GM23338 (cell line): ENCODE results near the gene OR2S2. TPM values are rescaled to one million over a fixed set of nuclear protein-coding genes. Genes with fewer than 3 reads are reported as not detected.

Source experiments
- ATAC-seq: fragments of 200-7000 bp; cut with Tn5 transposase; 3 replicates; pipeline ENCODE4 v1.9.1; 2020
- DNase-seq: peaks from one replicate; pipeline ENCODE4 v3.0.0-alpha.2; 2015; ENCODE audit warnings: low spot score
- H2AFZ ChIP-seq: fragments of 200-600 bp; sonication (generic); 2 replicates; pipeline ENCODE4 v1.8.0; 2016; ENCODE audit warnings: antibody characterized with exemption, mild to moderate bottlenecking, moderate library complexity
- H3F3A ChIP-seq: fragments of 200-600 bp; sonication (generic); replicated peaks from 2 replicates; pipeline ENCODE4 v1.8.0; 2017; ENCODE audit warnings: antibody characterized with exemption, mixed run types, low read depth
- H3K27ac ChIP-seq: fragments of 200-600 bp; sonication (generic); 2 replicates; pipeline ENCODE4 v1.6.1; 2016; ENCODE audit warnings: low read depth
- H3K27me3 ChIP-seq: fragments of 200-600 bp; sonication (generic); 2 replicates; pipeline ENCODE4 v1.8.0; 2016; ENCODE audit warnings: mild to moderate bottlenecking, mixed run types, moderate library complexity; ENCODE audit not compliant: insufficient read depth
- H3K36me3 ChIP-seq: fragments of 200-600 bp; sonication (generic); 2 replicates; pipeline ENCODE4 v1.8.0; 2016; ENCODE audit warnings: mild to moderate bottlenecking; ENCODE audit not compliant: insufficient read depth
- H3K4me1 ChIP-seq: fragments of 200-600 bp; sonication (generic); 2 replicates; pipeline ENCODE4 v1.8.0; 2016; ENCODE audit warnings: mild to moderate bottlenecking, moderate library complexity; ENCODE audit not compliant: insufficient read depth
- H3K4me2 ChIP-seq: fragments of 200-600 bp; sonication (generic); 2 replicates; pipeline ENCODE4 v1.7.1; 2017; ENCODE audit warnings: mixed run types
- H3K4me3 ChIP-seq: fragments of 200-600 bp; sonication (generic); 2 replicates; pipeline ENCODE4 v1.6.1; 2016; ENCODE audit warnings: mixed run types
- H3K79me2 ChIP-seq: fragments of 200-600 bp; sonication (generic); replicated peaks from 2 replicates; pipeline ENCODE4 v1.8.0; 2017; ENCODE audit warnings: mild to moderate bottlenecking; ENCODE audit not compliant: insufficient read depth
- H3K9me2 ChIP-seq: fragments of 200-600 bp; sonication (generic); 2 replicates; pipeline ENCODE4 v1.8.0; 2017; ENCODE audit not compliant: insufficient read depth
- H4K20me1 ChIP-seq: fragments of 200-600 bp; sonication (generic); replicated peaks from 2 replicates; pipeline ENCODE4 v1.8.0; 2017; ENCODE audit warnings: mild to moderate bottlenecking; ENCODE audit not compliant: insufficient read depth
- H3K27ac Mint-ChIP-seq: 2 replicates; pipeline ENCODE4 v1.8.0; 2020; ENCODE audit warnings: inconsistent platforms, mild to moderate bottlenecking, moderate library complexity, mixed read lengths
- H3K27me3 Mint-ChIP-seq: 3 replicates; pipeline ENCODE4 v1.8.0; 2022; ENCODE audit warnings: low read depth, mild to moderate bottlenecking, moderate library complexity, mixed read lengths, inconsistent platforms; ENCODE audit not compliant: insufficient read depth, poor library complexity
- H3K36me3 Mint-ChIP-seq: 3 replicates; pipeline ENCODE4 v1.8.0; 2021; ENCODE audit warnings: low read depth, mild to moderate bottlenecking, inconsistent platforms, moderate library complexity, mixed read lengths
- H3K4me1 Mint-ChIP-seq: 3 replicates; pipeline ENCODE4 v1.8.0; 2020; ENCODE audit warnings: mild to moderate bottlenecking, inconsistent platforms, mixed read lengths
- H3K4me3 Mint-ChIP-seq: 3 replicates; pipeline ENCODE4 v1.8.0; 2021; ENCODE audit warnings: moderate library complexity, mild to moderate bottlenecking, inconsistent platforms, mixed read lengths
- H3K9me3 Mint-ChIP-seq: 3 replicates; pipeline ENCODE4 v1.8.0; 2020; ENCODE audit warnings: moderate library complexity, mild to moderate bottlenecking, inconsistent platforms, mixed read lengths
- CREB1 ChIP-seq: fragments of 250-450 bp; sonication (Bioruptor Pico); IDR thresholded peaks from 2 replicates; pipeline ENCODE4 v1.5.0; 2020; ENCODE audit warnings: low read depth, mild to moderate bottlenecking, moderate library complexity
- JUNB ChIP-seq: IDR thresholded peaks from one replicate; pipeline ENCODE4 v1.6.1; 2016; ENCODE audit warnings: antibody characterized with exemption; ENCODE audit not compliant: unreplicated experiment
- REST ChIP-seq: IDR thresholded peaks from one replicate; pipeline ENCODE4 v1.6.1; 2018; ENCODE audit warnings: antibody characterized with exemption; ENCODE audit not compliant: unreplicated experiment
- ZNF462 ChIP-seq: fragments of 250-450 bp; sonication (Bioruptor Pico); IDR thresholded peaks from 2 replicates; pipeline ENCODE4 v1.5.0; 2020; ENCODE audit warnings: mild to moderate bottlenecking, moderate library complexity
- polyA plus RNA-seq: library from polyadenylated mRNA; unstranded; fragments of >200 nt; fragmentation: Nextera tagmentation; extraction: Ambion mirVana; gene quantifications from 2 replicates; pipeline ENCODE4 v1.2.1, GENCODE V29; 2016
- total RNA-seq: library from RNA; depleted of rRNA; stranded (reverse); fragments of >200 nt; shearing (Covaris generic); gene quantifications from 2 replicates; pipeline ENCODE4 v1.2.3, GENCODE V29; 2014
- TF ChIP-seq, protein P1 (sequence below), 2 experiments: fragments of 200-600 bp in 1 of 2; sonication (generic) in 1 of 2; conservative IDR thresholded peaks; 2 replicates each; pipeline versions ENCODE4 v1.5.1 to v1.6.1; 2016 to 2017; ENCODE audit warnings: antibody characterized with exemption in 2 of 2, low read depth in 2 of 2, mild to moderate bottlenecking in 2 of 2, moderate library complexity in 1 of 2

The OR2S2 gene
- total and polyA plus RNA-seq, 2 experiments from 2014 or later, result not detected

DNA sequence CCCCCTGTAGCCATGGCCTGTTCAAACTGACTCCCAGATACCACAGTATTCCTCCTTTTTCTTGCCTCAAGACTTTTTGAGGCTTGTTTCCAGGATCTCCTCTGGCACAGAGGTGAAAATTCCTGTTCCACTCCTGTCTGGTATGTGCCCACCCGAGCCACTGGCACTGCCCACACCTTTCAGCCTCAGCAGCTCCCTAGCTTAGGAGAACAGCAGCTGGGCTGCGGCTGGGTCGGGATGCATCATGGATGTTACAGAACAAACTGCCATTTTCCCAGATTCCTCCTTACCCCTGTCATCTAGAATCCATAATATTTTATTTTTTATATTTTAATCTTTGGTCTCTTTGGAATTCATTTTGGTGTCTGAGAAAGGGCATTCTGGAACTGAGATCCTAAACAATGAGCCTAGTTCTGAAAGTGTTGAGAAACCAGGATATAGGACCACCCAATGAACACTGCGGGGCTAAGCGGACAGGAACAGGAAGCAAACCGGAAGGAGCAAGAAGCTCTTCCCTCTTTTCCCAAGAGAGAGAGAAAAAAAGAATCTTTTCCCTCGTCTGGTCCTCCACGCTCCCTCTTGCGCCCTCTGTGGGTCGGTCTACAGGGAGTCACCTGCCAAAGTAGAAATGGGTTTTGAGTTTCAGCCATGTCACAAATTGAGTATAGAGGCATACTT, 12.5 kb downstream of the OR2S2 start:
- H3K4me1 ChIP-seq, result no peaks in the 10 kb centered on the region
- H4K20me1 ChIP-seq, result no peaks in the 10 kb centered on the region
- peaks cover 30% of the 10 kb centered on the region for H3K27me3 Mint-ChIP-seq
- H3K4me2 ChIP-seq, result no peak overlapping the region
- H3K9me3 Mint-ChIP-seq, result peaks cover 6% of the 10 kb centered on the region; the same call in 2 of the 3 replicates
- peaks cover 6% of the 10 kb centered on the region for H3K9me2 ChIP-seq
- H3F3A ChIP-seq, result no peaks in the 10 kb centered on the region
- H3K4me3 ChIP-seq, result no peak overlapping the region
- H3K27me3 ChIP-seq, result peaks cover 41% of the 10 kb centered on the region
- H3K27ac Mint-ChIP-seq, result no peak overlapping the region
- H3K4me1 Mint-ChIP-seq, result peaks cover 7% of the 10 kb centered on the region; the same call in 2 of the 3 replicates
- no peak overlapping the region for H3K27ac ChIP-seq
- no peaks in the 10 kb centered on the region for H3K79me2 ChIP-seq
- H3K4me3 Mint-ChIP-seq, result peak overlapping the region; percentile 68
- ATAC-seq, result peak; percentile 92
- TF ChIP-seq JUNB (no peak), CREB1 (CRISPR knock-in tag) (0 out of 2 replicates have a peak, but pooled peaks have one; percentile 22), REST (no peak), ZNF462 (peak; percentile 31; the same call in 1 of the 2 replicates)
- TF ChIP-seq, protein P1, sequence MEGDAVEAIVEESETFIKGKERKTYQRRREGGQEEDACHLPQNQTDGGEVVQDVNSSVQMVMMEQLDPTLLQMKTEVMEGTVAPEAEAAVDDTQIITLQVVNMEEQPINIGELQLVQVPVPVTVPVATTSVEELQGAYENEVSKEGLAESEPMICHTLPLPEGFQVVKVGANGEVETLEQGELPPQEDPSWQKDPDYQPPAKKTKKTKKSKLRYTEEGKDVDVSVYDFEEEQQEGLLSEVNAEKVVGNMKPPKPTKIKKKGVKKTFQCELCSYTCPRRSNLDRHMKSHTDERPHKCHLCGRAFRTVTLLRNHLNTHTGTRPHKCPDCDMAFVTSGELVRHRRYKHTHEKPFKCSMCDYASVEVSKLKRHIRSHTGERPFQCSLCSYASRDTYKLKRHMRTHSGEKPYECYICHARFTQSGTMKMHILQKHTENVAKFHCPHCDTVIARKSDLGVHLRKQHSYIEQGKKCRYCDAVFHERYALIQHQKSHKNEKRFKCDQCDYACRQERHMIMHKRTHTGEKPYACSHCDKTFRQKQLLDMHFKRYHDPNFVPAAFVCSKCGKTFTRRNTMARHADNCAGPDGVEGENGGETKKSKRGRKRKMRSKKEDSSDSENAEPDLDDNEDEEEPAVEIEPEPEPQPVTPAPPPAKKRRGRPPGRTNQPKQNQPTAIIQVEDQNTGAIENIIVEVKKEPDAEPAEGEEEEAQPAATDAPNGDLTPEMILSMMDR (conservative IDR thresholded peaks at IDR 0.05; ENCODE audit: low read depth in 2 of 2), result peak; percentile 90 to 92
- DNase-seq, result peak; percentile 94
- no peaks in the 10 kb centered on the region; the same call in 2 of the 3 replicates for H3K36me3 Mint-ChIP-seq
- peak overlapping the region; percentile 0; the same call in 1 of the 2 replicates for H2AFZ ChIP-seq
- H3K36me3 ChIP-seq, result no peaks in the 10 kb centered on the region
